Thymus (tissue), 11 donors: ENCODE measurements around the gene TEX14. TPM values are rescaled to one million over a fixed set of nuclear protein-coding genes. Genes with fewer than 3 reads are reported as not detected.
"Not testable (repeated sequence)": the region's sequence is repeated elsewhere in the genome, so short reads cannot be mapped to it uniquely, and the experiment has no call there.

Source experiments
- DNase-seq, 9 donors: peaks; one replicate each; pipeline ENCODE4 v3.0.0-alpha.2; 2013; ENCODE audit warnings: low spot score in 9 of 9, low read depth in 6 of 9, missing footprints in 1 of 9
- H3K27ac ChIP-seq, 2 donors: one replicate each; pipeline ENCODE4 v1.5.1; 2013; ENCODE audit warnings: control low read depth in 1 of 2, low read depth in 1 of 2, low read length in 1 of 2, mild to moderate bottlenecking in 1 of 2, moderate library complexity in 1 of 2
- H3K27me3 ChIP-seq, 2 donors: one replicate each; pipeline ENCODE4 v1.5.1; 2013; ENCODE audit warnings: low read length in 1 of 2; ENCODE audit not compliant: control insufficient read depth in 2 of 2, insufficient read depth in 1 of 2
- H3K36me3 ChIP-seq, 2 donors: one replicate each; pipeline ENCODE4 v1.5.1; 2013; ENCODE audit warnings: low read length in 1 of 2, mild to moderate bottlenecking in 1 of 2, moderate library complexity in 1 of 2; ENCODE audit not compliant: control insufficient read depth in 2 of 2, insufficient read depth in 2 of 2
- H3K4me1 ChIP-seq, 2 donors: one replicate each; pipeline ENCODE4 v1.5.1; 2013; ENCODE audit warnings: low read length in 2 of 2; ENCODE audit not compliant: control insufficient read depth in 2 of 2, insufficient read depth in 2 of 2
- H3K4me3 ChIP-seq, 2 donors: one replicate each; pipeline ENCODE4 v1.5.1; 2013; ENCODE audit warnings: low read length in 2 of 2, control low read depth in 1 of 2, mild to moderate bottlenecking in 1 of 2
- H3K9me3 ChIP-seq, 2 donors: one replicate each; pipeline ENCODE4 v1.5.1; 2013; ENCODE audit warnings: low read length in 1 of 2, mild to moderate bottlenecking in 1 of 2; ENCODE audit not compliant: control insufficient read depth in 2 of 2, insufficient read depth in 1 of 2
- WGBS: extraction: QIAGEN DNeasy Blood & Tissue Kit; methylation state at CpG from one replicate; pipeline ENCODE4 v1.1.7; 2013; 5-methylcytosine and 5-hydroxymethylcytosine counted together
- polyA plus RNA-seq: library from polyadenylated mRNA; stranded (reverse); fragments of 200-250 nt; gene quantifications from one replicate; pipeline ENCODE4 v1.2.3, GENCODE V29; 2013
- total RNA-seq: library from RNA; stranded (reverse); fragments of 120-200 nt; gene quantifications from one replicate; pipeline ENCODE4 v1.2.4, GENCODE V29; 2013
- donor health status: healthy.

Gene TEX14
- total and polyA plus RNA-seq, 2 donors = 0.33 to 0.46 TPM

GRCh38 chr17:58678287-58678686 is 13.6 kb downstream of the TEX14 start:
- not testable (repeated sequence) for H3K27ac ChIP-seq, H3K4me1 ChIP-seq, H3K36me3 ChIP-seq, DNase-seq, H3K9me3 ChIP-seq, H3K27me3 ChIP-seq, H3K4me3 ChIP-seq
- 97% methylated on average over 5 of the region's 5 CpGs for WGBS

GRCh38 chr17:58677194-58677880 is 14.5 kb downstream of the TEX14 start:
- Histone ChIP-seq H3K4me1 (no peaks in the 10 kb centered on the region), H3K36me3 (no peaks in the 10 kb centered on the region), H3K27ac (no peak overlapping the region), H3K27me3 (no peaks in the 10 kb centered on the region), H3K9me3 (no peaks in the 10 kb centered on the region), H3K4me3 (no peak overlapping the region)
- DNase-seq = no peak
- 89% methylated on average over 4 of the region's 4 CpGs for WGBS

DNA sequence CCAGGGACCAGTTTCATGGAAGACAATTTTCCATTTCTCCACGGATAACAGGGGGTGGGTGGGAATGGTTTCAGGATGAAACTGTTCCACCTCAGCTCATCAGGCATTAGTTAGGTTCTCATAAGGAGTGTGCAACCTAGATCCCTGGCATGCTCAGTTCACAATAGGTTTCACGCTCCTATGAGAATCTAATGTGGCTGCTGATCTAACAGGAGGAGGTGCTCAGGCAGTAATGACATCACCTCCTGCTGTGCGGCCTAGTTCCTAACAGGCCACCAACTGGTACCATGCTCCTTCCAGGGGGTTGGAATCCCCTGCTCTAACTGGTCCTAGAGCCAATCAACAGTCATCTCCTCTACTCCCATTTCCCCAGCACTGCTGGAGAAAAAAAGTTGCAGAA is 19.9 kb downstream of the TEX14 start:
- Histone ChIP-seq H3K27me3 (peaks cover 0 to 2% of the 10 kb centered on the region in 2 donors), H3K4me3 (no peak overlapping the region), H3K4me1 (no peaks in the 10 kb centered on the region), H3K9me3 (no peaks in the 10 kb centered on the region), H3K27ac (no peak overlapping the region), H3K36me3 (no peaks in the 10 kb centered on the region)
- DNase-seq = no peak
- WGBS = 96% methylated on average over 3 of the region's 3 CpGs

DNA sequence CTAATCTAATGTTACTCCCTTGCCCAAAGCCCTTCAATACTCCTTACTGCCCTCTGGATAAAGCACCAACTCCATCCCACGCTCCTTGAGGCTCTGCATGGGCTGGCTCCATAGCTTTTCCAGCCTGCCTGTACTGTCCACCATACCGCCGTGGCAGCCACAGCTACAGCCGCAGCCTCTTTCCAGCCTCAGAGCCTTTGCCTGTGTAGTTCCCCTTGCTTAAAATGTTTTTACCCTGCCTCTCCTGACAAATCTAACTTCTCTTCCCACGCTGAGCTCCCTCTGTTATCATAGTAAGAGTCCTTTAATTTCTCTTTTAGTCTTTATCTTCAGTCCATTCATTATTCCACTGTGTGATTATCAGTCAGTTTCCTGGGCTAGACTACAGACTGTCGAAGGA is 22.0 kb downstream of the TEX14 start:
- no peaks in the 10 kb centered on the region for H3K9me3 ChIP-seq
- peaks cover 0 to 5% of the 10 kb centered on the region in 2 donors for H3K27me3 ChIP-seq
- H3K27ac ChIP-seq = no peak overlapping the region
- WGBS = 91% methylated on average over 6 of the region's 6 CpGs
- H3K4me3 ChIP-seq = no peak overlapping the region
- no peaks in the 10 kb centered on the region for H3K36me3 ChIP-seq
- no peaks in the 10 kb centered on the region for H3K4me1 ChIP-seq
- no peak for DNase-seq

DNA sequence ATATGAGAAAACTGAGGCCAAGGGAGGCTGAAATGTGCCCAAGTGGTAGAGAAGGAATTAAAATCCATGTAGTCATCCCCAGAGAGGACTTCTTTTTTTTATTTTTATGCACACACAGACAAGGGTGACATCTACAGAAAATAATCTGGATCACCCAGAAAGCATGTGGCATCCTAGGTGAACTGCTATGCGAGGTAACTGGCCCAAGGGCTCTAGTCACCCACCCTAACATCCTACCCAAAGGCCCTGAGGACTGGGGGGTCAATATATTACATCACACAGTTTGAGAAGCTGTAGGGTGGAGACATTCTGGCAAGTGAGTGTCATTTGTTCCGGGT is 23.3 kb downstream of the TEX14 start:
- Histone ChIP-seq H3K4me1 (no peaks in the 10 kb centered on the region), H3K4me3 (no peak overlapping the region), H3K9me3 (no peaks in the 10 kb centered on the region), H3K36me3 (no peaks in the 10 kb centered on the region), H3K27me3 (peaks cover 0 to 5% of the 10 kb centered on the region in 2 donors), H3K27ac (no peak overlapping the region)
- WGBS = 94% methylated on average over 2 of the region's 2 CpGs
- no peak for DNase-seq

GRCh38 chr17:58667934-58668597 is 23.8 kb downstream of the TEX14 start:
- no peak overlapping the region for H3K4me3 ChIP-seq
- H3K36me3 ChIP-seq = no peaks in the 10 kb centered on the region
- H3K27ac ChIP-seq = no peak overlapping the region
- no peaks in the 10 kb centered on the region for H3K9me3 ChIP-seq
- H3K4me1 ChIP-seq = no peaks in the 10 kb centered on the region
- 98% methylated on average over 1 of the region's 1 CpG for WGBS
- no peak for DNase-seq
- H3K27me3 ChIP-seq = peaks cover 0 to 5% of the 10 kb centered on the region in 2 donors

DNA sequence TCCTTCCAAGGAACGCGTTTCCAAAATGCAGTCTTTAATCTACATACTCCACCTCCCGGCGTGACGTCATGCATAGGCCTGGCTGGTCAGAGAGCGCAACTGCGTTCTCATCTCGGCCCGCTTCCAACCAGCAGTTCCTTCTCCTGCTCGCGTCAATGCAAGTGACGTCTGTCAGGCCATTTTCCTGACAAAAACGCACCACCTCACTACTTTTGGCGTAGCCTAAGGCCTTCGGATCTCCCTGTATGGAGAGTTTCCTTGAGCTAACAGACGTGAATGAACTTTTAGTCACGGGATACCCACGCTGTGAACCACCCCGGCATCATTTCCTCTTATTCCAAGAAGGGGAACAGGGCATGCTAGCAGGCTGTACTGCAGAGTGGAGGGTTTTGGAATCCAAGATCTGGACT is 25.0 kb downstream of the TEX14 start:
- 44% methylated on average over 19 of the region's 19 CpGs for WGBS

DNA sequence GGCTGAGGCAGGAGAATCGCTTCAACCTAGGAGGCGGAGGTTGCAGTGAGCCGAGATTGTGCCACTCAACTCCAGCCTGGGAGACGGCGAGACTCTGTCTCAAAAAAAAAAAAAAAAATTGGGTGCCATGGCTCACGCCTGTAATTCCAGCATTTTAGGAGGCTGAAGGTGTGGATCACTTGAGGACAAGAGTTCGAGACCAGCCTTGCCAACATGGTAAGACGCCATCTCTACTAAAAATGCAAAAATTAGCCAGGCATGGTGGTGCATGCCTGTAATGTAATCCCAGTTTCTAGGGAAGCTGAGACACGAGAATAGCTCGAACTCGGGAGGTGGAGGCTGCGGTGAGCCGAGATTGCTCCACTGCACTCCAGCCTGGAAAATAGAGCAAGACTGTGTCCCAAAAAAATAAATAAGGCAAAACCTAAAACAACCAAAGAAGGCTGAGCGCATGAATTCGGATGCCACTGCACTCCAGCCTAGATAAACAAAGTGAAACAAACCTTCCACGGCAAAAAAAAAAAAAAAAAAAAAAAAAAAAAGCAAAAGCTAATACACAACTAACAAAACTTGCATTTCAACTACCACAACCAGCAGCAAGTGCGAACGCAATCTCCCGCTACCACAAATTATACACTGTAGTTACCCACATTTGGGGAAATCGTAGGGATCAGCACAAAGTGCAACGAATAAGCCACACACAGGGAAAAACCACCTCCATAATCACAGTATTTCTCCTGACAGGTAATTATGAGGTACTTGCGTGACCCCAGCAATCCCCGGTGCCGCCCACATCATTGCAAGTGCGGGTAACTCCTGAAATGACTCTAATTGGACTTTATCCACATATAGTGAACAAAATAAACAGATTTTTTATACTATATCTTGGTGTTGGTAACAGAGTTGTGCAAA is 25.6 kb downstream of the TEX14 start:
- Histone ChIP-seq H3K36me3 (no peaks in the 10 kb centered on the region), H3K4me1 (no peaks in the 10 kb centered on the region), H3K27ac (peak overlapping the region in 1 of 2 donors; percentile 46), H3K9me3 (no peaks in the 10 kb centered on the region), H3K4me3 (peak overlapping the region in 1 of 2 donors; percentile 7), H3K27me3 (peaks cover 0 to 5% of the 10 kb centered on the region in 2 donors)
- 91% methylated on average over 25 of the region's 25 CpGs for WGBS
- no peak for DNase-seq

More for the DNA sequence above, 25.0 kb downstream of the TEX14 start:
- peak overlapping the region in 1 of 2 donors; percentile 46 for H3K27ac ChIP-seq
- H3K36me3 ChIP-seq = no peaks in the 10 kb centered on the region
- H3K4me1 ChIP-seq = no peaks in the 10 kb centered on the region
- peaks cover 0 to 5% of the 10 kb centered on the region in 2 donors for H3K27me3 ChIP-seq
- H3K4me3 ChIP-seq = peak overlapping the region in 1 of 2 donors; percentile 7
- H3K9me3 ChIP-seq = no peaks in the 10 kb centered on the region
- DNase-seq = peak in 3 of 9 donors; percentile 5 to 15 (median 7)

DNA sequence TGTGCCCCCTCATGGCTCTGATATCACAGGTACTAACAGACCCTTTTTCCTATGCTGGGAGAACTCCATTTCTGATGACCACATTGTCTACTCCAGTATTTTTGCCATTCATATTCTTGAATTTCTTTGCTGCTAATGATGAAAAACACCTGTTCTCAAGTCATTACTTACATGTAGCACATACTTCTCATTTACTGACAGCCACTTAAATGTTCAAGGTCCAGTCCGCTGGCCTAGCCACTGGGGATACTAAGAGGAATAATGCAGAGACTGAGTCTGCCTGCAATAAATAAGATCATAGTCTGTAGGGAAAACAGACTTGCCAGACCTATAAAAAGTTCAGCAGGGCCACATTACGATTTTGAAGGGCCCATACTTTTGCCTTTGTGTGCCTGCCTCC is 27.5 kb downstream of the TEX14 start:
- WGBS = 96% methylated on average over 2 of the region's 2 CpGs
- H3K27ac ChIP-seq = no peak overlapping the region
- no peaks in the 10 kb centered on the region for H3K4me1 ChIP-seq

More for the DNA sequence above, 27.5 kb downstream of the TEX14 start:
- Histone ChIP-seq H3K27me3 (peaks cover 0 to 6% of the 10 kb centered on the region in 2 donors), H3K9me3 (no peaks in the 10 kb centered on the region), H3K4me3 (no peak overlapping the region), H3K36me3 (no peaks in the 10 kb centered on the region)
- no peak for DNase-seq
